ENCODE measurements around the gene ZNF678.

DNA sequence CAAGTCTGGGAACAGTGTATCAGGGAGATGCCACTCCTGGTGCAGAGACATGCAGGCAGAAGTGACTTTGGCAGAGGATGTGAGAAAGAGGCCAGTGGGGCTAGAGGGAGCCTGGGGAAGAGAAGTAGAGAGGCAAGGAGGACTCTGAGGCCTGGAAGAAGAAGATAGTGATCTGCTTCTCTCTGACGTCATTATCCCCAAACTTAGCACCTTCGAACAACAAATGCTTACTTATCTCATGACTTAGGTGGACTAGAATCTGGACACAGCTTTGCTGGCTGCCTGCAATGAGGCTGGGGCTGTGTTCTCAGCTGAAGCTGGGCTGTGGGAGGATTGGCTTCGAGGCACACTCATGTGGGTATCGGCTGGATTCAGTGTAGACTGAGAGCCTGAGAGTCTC lies 44.5 kb upstream of the ZNF678 start:
- TF ChIP-seq SIN3A (IDR thresholded peaks at IDR 0.05; ENCODE audit: borderline replicate concordance, low read depth, low read length) = no peak
- no peak for TF ChIP-seq FOXM1 (IDR thresholded peaks at IDR 0.05; ENCODE audit: low read depth)
- TF ChIP-seq, protein P1, sequence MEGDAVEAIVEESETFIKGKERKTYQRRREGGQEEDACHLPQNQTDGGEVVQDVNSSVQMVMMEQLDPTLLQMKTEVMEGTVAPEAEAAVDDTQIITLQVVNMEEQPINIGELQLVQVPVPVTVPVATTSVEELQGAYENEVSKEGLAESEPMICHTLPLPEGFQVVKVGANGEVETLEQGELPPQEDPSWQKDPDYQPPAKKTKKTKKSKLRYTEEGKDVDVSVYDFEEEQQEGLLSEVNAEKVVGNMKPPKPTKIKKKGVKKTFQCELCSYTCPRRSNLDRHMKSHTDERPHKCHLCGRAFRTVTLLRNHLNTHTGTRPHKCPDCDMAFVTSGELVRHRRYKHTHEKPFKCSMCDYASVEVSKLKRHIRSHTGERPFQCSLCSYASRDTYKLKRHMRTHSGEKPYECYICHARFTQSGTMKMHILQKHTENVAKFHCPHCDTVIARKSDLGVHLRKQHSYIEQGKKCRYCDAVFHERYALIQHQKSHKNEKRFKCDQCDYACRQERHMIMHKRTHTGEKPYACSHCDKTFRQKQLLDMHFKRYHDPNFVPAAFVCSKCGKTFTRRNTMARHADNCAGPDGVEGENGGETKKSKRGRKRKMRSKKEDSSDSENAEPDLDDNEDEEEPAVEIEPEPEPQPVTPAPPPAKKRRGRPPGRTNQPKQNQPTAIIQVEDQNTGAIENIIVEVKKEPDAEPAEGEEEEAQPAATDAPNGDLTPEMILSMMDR (IDR thresholded peaks at IDR 0.05) = no peak
- no peak for TF ChIP-seq RAD21 (IDR thresholded peaks at IDR 0.05; ENCODE audit: low read length)
- no peak for TF ChIP-seq EP300 (IDR thresholded peaks at IDR 0.05; ENCODE audit: borderline replicate concordance in 1 of 2, low read depth in 1 of 2, low read length in 1 of 2)

All from SK-N-SH (cell line).